GM18951 (cell line): ENCODE results near the gene TBX18.

Source experiments
- POLR2A ChIP-seq: IDR thresholded peaks from 4 replicates; pipeline ENCODE4 v1.6.1; 2011; ENCODE audit warnings: mild to moderate bottlenecking; ENCODE audit not compliant: insufficient read length, insufficient read depth; ENCODE audit errors: extremely low read depth
- in situ Hi-C: fragments of 300-500 bp; cut with MboI; formaldehyde crosslinking; loops from one replicate; pipeline ENCODE4 v1.12.0; 2022; ENCODE audit warnings: low sequenced_read_pairs, mixed read lengths, inconsistent platforms; ENCODE audit not compliant: unreplicated experiment

Gene TBX18

DNA sequence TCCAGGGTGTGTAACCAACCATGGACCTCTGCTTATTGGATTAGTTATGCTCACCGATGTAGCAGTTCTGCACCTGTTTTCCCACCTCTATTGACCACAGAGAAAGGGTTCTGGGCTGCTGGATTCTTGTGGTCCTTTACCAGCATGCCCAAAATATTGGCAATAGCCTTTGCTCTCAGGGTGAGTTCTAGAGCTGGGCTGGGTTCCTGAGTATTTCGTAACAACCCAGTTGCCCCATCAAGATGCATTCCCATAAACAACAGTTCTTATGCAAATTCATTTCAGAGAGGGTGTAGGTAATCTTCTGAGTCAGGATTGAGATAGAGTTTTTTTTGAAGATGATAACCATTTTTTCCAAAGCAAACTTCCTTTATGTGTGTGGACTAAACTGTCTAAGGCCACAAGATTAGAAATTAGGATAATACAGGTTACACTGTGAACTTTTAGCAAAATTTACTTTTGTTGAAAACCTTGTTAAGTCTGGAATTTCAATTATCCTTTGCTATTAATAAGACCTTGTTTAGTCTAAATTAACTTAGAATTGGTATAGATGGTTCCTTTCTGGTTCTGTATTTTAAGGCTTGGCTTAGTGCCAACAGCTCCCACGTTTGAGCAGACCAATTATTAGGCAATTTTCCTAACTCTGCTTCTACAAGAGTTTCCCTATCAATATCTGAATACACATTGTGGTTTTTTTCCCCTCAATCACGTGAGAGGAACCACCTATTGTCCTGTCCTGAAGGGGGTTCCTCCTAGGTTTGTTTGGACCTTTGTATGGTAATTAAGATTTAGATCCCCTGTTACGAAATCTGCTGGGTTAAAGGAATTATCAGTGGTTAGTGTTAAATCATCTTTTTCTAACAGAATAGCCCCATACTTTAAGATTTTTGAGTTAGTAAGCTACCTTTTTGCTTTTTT, 46.1 kb downstream of the TBX18 start:
- in situ Hi-C loops: no loop called here
- TF ChIP-seq POLR2A: no peak

DNA sequence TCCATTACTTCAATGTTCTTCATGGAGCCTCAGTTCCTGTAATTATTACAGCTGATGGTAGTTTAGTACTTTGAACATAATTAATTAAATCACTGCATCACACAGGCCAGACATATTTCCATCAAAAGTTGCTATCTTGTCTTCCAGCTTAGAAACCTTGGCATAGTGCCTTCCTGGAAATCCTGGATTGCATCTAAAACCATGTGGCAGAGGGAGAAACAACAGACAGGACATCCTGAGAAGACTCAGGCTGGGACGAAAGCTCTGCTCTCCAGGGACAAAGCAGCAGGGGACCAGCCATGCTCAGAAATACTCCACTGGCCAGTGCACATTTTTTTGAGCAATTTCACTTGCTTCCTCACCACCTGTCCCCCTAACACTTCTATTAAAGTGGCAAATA, 55.3 kb downstream of the TBX18 start:
- no peak for TF ChIP-seq POLR2A
- in situ Hi-C loops: no loop called here

DNA sequence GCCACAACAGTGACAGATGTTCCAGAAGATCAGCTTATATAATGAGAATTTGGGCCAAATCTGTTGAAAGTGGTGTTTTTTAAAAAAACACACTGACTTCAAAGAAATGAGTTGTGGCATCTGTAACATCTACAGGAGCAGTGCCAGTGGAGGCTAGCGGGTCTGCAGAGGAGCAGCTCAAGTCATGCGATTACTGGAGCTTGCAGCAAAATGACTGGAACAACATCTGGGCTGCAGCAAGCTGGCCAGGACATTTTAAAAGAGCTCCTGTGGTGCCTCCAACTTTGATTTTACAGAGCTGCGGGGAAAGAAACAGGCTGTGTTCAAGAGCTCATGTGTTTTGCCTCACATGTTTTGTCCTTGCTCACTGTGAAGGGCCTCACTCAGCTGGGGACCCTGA, 57.2 kb downstream of the TBX18 start:
- TF ChIP-seq POLR2A: no peak
- in situ Hi-C loops: no loop called here

DNA sequence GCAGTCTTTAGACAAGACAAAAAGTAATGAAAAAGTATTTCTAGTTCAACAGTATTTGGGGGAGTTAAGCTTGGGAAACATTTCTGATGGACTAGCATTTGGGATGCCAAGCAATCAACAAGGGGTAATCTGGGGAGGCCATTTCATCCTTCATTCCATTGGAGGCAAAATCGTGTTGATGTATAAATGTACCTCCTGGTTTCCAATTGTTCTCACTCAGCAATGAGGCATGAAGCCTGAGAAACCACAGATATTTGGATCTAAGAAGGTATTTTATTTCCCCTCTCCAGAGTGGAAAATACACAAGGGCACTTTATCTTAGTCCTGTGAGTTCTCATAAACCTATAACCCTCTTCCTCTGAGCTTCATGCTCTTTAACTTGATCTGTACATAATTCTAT, 68.2 kb downstream of the TBX18 start:
- in situ Hi-C loops: no loop called here

DNA sequence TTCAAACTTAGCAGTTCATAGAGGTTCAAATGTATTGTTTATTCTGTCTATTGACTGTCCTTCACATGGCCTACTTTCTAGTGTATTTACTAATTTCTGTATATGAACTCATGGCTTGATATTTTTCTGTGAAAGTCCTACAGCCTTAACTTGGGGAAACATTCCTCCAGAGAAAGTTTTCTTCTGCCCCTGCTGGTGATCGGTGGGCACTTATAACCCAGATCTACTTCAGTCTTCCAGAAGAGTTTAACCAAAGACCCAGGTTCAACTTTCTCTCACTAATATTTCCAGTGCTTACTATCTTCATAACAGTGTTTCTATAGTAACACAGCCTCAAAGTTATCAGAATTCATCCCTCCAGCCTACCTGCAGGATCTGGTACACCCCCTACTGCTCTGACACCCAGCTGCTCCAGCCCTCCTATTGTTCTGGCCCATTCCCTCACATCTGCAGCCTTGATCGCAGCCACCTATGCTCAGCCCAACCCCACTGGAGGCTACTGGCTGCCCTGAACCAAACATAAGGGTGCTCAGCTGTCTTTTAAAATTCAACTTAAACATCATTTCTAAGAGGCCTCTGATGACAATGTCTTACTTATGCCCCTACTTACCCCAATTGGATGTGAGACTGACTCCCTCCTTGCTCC, 72.3 kb downstream of the TBX18 start:
- in situ Hi-C loops: no loop called here
- no peak for TF ChIP-seq POLR2A

More for the DNA sequence above, 68.2 kb downstream of the TBX18 start:
- no peak for TF ChIP-seq POLR2A

DNA sequence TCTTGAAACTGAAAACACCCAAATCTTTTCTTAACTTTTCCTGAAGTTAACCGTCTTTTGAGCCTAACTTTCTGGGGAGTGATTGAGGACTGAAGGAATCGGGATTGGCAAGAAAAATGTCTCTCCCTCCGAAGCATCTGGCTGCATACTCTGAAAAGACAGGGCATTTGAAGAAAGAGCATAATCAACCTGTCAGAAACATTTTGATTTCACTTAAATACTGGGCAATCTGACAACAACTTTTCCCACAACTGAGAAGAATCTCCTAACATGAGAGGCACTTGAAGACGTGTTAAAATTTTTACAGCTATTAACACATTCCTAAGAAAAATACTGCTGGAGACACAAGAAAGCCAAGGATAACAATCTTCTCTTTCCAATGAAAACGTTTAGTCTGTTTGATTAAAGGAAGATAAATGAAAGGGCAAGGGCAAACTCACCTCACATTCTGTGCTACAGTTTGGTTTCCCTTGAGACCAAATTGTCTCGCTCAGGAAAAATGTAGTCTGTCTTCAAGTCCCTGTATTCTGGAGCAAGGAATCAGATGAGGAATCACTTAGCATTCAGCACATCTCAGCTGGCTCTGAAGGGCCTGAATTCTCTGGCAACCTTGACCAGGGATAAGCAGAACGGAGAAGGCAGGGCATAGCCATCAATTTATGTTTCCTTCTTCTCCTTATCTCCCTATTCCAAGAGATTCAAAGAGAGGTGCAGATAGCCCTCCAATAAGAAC, 76.1 kb downstream of the TBX18 start:
- no peak for TF ChIP-seq POLR2A
- in situ Hi-C loops: no loop called here

DNA sequence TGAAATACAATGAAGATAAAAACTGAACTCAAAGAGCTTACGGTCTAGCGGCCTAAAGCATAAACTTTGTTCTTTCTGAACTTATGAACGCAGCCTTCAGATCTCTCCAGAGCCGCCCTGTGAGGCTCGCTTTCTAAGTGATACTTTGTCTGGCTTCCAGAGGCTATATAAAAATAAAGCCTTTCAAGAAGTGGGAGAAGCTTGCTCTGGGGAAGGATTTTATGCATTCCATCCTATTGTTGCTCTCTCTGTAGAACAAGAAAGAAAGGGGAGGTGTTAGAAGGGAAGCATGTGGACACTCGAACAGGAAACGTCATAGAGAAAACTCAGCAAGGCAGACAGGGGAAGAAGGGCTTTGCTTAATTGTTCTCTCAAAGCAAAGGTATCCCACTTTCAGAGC, 77.0 kb downstream of the TBX18 start:
- in situ Hi-C loops: no loop called here
- no peak for TF ChIP-seq POLR2A

DNA sequence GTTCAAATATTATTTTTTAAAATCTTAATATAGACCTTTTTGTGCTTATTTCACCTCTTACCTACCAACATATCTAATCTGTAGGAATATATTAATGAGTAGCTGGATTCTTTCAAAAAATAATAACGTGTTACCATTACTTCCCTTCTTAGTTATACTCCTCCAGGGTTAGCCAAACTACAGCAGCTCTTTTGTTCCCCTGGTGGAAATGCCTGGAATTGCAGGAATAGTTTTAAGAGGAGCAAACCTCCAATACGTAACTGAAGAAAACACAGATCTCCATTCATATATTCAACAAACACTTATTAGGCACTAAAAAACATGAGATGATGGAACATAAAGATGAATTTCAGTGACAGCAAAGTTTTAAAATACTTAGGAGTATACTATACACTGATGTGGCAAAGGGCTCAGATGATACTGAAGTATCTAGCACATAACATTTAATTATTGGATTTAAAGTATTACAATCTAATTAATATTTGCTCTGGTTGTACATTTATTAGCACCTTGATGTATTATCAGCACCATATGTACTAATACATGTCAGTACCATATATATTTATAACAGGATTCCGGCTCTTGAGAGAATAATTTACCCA, 78.3 kb downstream of the TBX18 start:
- in situ Hi-C loops: no loop called here
- TF ChIP-seq POLR2A: no peak

DNA sequence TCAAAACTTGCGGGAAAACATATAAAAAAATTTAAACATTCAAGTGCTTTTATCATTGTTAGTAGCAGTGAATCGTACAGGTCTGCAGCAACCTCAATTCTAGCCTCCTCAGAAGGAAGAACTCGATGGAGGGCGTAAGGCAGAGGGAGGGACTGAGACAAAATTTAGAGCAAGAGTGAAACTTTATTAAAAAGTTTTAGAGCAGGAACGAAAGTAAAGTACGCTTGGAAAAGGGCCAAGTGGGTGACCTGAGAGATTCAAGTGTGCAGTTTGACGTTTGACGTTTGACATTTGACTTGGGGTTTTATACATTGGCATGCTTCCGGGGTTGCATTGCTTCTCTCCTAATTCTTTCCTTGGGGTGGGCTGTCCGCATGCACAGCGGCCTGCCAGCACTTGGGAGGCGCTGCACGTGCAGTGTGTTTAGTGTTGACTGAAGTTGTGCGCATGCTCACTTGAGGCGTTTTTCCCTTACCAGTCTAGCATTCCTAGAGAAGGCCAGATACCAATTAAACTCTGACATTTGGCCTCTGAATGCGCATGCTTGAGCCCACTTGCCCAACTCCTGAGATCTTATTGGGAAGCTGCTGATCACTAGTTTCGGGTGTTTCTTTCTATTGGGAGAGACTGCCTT, 82.6 kb downstream of the TBX18 start:
- TF ChIP-seq POLR2A: no peak
- in situ Hi-C loops: no loop called here

DNA sequence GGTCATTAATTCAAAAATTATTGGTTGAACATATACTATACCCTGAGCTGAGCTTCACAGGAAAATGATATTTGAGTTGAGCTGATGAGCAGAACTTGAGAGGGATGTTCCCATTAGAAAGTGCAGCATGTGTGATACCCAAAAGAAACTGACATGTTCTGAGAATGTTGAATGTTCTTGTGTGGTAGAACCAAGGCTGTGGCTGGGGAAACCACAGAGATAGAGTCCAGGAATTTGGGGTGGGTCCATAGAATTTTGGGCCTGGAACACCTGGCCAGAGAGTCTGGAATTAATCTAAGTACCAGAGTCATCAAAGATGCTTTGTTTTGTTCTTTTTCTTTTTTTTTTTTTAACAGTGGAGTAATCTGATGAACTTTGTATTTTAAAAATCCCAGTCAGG, 88.7 kb downstream of the TBX18 start:
- in situ Hi-C loops: no loop called here
- TF ChIP-seq POLR2A: no peak

DNA sequence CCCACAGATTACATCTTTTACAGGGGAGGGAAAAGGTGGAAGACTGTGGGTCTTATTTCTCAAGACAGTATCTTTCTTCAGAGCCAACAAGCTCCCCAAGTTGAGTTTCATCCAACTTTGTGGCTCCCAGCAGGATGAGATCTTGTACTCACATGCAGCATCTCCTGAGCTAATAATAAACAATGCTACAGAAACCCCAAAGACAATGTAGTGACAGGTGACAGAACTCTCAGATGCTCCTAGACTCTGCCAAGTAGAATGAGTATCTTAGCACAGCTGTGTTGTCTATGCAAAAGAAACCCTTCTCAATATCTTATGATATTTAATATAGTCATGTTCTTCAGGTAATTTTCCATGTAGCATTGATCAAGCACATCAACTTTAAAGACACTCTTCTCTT, 90.0 kb downstream of the TBX18 start:
- in situ Hi-C loops: no loop called here
- TF ChIP-seq POLR2A: no peak

DNA sequence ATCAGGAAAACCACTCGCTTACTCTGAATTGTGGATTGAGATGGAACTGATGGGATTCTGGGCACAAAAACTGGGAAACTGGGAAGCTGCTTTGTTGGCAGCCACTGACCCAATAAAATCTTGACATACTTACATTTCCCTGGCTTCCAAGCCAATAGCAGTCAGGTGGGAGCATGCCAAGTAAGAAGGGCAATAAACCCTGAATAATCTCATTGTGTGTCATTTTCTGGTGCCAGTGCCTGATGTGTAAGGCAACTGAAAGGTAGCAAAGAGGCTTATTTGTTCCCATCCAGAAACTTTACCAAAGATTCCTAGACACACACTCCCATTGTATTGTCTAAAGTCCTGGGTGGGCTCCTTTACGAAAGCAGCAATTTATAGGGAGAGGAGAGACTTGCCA, 93.2 kb downstream of the TBX18 start:
- in situ Hi-C loops: no loop called here
- no peak for TF ChIP-seq POLR2A

DNA sequence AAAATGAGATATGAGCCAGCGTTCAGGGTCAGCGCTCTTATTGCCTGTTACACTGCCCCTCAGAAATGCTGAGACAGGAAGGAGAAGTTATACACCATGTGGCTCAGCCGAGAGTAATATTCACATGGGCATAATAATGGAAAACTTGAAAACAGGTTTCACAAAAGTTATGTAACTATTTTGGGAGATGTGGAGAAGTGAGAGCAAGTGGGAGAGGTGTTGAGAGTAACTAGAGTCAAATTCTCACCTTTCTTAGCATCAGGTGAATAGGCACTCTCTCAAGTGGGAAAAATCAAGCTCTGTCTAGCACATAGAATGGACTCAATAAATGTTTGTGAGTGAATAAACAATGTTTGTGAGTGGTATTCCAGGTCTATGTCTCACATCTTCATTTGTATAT, 94.5 kb downstream of the TBX18 start:
- in situ Hi-C loops: no loop called here
- TF ChIP-seq POLR2A: no peak
